Middle frontal gyrus (tissue), 1 donor: Measurements from ENCODE around the gene EZH2.

Experiments
- DNase-seq: peaks from one replicate; pipeline ENCODE4 v3.0.0-alpha.2; 2015; ENCODE audit warnings: low spot score; ENCODE audit errors: extremely low spot score

Gene EZH2

GRCh38 chr7:148901178-148901577, 17.1 kb upstream of the EZH2 start:
- no peak for DNase-seq

- no peak for DNase-seq
Measured at GRCh38 chr7:148898845-148899484, 14.9 kb upstream of the EZH2 start.

DNA sequence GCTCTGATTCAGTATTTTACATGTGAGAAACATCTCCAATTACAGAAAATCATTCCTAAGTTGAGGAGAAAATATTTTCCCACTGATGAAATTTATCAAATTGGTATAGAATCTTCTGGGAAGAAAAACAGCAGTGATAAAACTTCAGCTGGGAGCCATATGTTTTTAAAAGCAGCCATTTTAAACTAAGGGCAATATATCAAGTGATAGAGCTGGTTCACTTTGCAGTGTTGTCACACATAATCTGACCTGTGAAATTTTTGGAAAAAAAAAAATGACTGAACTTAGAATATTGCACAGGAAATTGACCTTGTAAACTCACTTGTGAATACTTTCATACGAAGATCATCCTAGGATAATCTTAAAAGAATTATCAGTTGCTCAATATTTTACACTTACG, 10.5 kb upstream of the EZH2 start:
- no peak for DNase-seq

DNA sequence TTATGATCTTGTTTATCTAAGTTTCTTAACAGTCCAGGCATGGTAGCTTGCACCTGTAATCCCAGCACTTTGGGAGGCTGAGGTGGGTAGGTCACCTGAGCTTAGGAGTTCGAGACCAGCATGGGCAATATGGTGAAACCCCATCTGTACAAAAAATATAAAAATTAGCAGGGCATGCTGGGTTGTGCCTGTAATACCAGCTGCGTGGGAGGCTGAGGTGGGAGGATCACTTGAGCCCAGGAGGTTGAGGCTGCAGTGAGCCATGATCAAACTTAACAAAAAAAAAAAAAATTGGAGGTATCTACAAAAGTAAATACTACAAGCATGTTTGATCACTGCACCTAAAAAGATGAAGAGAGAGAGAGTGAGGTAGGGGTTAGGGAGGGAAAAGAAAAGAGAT, 9.0 kb upstream of the EZH2 start:
- no peak for DNase-seq

DNA sequence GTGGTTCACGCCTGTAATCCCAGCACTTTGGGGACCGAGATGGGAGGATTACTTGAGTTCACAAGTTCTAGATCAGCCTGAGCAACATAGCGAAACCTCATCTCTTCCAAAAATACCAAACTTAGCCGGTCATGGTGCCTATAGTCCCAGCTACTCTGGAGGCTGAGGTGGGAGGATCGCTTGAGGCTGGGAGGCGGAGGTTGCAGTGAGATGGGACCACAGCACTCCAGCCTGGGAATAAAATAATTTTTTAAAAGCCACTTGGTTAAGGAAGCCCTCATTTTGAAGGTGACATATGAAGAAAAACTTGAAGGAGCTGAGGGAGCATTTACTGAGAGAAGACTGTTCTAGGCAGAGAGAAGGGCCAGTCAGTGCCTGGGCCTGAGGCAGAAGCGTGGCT, 4.2 kb upstream of the EZH2 start:
- DNase-seq: no peak

- DNase-seq: no peak
Measured at GRCh38 chr7:148886844-148887243, 2.8 kb upstream of the EZH2 start.

DNA sequence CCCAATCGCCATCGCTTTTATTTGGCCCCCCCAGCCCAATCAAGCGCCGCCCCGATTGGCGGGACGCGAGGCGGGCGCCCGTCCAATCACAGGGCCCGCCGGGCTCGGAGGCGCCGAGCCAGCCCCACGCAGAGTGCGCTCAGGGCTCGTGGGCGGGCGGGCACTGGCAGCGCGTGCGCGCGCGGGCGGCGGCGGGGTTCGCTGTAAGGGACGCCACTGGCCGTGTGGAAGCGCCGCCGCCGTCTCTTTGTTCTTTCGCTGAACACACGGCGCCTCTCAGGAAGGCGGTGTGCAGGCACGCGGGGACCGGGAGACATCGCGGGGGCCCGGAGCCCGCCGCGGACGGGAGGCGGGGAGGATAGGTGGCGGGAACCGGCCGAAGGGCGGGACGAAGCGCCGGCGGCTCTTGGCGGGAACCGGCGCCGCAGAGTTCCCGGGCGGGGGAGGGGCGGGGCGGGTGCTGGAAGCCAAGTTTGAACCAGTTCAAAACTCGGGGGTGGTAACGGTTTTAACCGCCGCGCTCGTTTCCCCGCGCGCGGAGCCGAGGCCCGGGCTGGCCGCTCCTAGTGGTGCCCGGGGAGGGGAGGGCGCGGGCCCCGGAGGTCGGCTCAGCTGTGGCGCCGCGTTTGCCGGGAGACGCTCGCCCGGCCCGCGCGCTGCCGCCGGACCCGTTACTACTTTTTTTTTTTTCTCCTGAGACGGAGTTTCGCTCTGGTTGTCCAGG, 370 bp upstream of the EZH2 start:
- DNase-seq: peak; percentile 91

DNA sequence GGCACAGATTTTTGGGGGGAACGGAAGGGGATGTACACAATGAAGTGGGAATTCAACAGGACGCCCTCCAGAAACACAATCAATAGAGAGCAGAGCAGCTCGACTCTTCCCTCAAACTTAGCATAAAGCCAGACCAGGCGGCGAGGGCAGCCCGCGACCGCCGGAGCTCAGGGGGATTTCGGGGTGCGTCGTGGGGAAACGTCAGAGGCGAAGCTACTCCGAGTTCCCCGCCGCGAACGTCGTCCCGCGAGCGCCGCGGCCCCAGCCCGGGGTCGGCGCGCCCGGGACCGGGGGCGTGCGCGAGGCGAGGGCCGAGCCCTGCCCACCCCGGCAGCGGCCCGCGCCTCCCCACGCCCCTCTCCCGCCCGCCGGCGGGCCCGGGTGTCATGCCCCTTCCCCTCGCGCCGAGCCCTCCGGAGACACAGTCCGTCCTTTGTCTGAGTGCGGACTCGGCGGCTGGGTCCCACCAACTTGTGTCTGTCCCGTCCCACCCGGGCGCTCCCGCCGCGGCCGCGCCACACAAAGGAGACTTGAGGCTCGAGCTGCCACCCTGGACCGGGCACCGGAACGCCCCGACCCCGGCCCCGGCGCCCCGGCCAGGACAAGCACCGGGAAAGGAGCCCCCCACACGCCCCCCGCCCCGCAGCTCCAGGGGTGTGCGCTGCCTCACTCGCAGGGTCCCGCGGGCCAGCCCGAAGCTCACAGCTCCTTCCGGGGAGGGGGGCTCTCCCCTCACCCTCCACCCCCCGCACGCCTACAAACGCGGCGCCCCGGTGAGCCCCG, 634 bp downstream of the EZH2 start:
- DNase-seq: no peak

GRCh38 chr7:148882841-148883265, 1.2 kb downstream of the EZH2 start:
- no peak for DNase-seq

GRCh38 chr7:148882192-148882591, 1.9 kb downstream of the EZH2 start:
- DNase-seq: no peak

- no peak for DNase-seq
Measured at GRCh38 chr7:148878317-148878716, 5.8 kb downstream of the EZH2 start.

DNA sequence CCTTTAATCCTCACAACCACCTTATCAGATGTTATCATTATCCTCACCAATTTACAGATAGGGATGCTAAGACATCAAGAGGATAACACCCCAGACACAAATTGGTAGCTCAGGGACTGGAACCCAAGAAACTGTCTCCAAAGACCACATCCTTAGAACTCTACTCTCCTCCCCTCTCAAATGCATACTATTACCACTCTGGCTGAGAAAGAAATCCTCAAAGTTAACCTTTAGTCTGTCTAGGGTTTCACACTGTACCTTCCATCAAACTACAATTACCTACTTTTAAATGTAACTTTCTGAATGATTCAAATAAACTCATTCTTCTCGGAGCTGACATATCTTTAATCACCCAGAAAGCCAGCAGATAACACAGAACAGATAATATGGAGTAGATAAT, 6.6 kb downstream of the EZH2 start:
- DNase-seq: no peak

- no peak for DNase-seq
Measured at GRCh38 chr7:148872188-148872587, 11.9 kb downstream of the EZH2 start.

GRCh38 chr7:148871551-148871950, 12.5 kb downstream of the EZH2 start:
- no peak for DNase-seq

GRCh38 chr7:148871030-148871429, 13.1 kb downstream of the EZH2 start:
- DNase-seq: no peak

DNA sequence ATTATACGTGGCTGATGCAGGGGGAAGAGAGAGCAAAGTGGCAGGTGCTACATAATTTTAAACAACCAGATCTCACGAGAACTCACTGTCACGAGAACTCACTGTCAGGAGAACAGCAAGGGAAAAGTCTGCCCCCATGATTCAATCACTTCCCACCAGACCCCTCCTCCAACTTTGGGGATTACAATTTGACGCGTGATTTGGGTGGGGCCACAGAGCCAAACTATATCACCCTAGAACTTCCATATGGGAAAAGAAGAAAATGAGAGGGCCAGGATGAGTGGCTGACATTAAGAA, 15.8 kb downstream of the EZH2 start:
- no peak for DNase-seq

DNA sequence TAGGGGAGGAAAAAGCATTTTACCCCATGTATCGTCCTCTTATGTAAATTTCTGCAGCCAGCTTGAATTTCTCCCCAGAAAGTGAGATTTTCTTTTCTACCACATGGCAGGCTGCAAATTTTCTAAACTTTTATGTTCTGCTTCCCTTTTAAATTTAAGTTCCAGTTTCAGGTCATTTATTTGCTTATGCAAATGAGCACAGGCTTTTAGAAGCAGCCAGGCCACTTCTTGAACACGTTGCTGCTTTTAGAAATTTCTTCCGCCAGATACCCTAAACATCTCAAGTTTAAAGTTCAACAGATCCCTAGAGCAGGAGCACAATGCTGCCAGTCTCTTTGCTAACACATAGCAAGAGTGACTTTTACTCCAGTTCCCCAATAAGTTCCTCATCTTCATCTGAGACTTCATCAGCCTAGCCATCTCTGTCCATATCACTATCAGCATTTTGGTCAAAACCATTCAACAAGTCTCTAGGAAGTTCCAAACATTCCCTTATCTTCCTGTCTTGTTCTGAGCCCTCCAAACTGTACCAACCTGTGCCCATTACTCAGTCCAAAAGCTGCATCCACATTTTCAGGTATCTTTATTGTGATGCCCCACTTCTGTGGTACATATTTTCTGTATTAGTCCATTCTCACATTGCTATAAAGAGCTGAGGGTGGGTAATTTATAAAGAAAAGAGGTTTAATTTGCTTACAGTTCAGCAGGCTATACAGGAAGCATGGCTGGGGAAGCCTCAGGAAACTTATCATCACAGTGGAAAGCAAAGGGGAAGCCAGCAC, 16.3 kb downstream of the EZH2 start:
- no peak for DNase-seq

DNA sequence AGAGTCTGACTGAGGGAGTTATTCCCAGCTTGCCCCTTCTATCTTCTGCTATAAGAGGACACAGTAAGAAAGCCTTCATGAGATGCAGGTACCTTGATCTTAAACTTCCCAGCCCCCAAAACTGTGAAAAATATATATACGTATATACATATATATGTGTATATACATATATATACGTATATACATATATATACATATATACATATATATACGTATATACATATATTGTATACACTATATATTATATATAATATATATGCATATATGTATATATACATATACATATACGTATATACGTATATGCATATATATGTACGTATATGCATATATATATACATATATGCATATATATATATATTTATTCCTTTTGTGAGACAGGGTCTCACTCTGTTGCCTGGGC, 17.7 kb downstream of the EZH2 start:
- DNase-seq: no peak

DNA sequence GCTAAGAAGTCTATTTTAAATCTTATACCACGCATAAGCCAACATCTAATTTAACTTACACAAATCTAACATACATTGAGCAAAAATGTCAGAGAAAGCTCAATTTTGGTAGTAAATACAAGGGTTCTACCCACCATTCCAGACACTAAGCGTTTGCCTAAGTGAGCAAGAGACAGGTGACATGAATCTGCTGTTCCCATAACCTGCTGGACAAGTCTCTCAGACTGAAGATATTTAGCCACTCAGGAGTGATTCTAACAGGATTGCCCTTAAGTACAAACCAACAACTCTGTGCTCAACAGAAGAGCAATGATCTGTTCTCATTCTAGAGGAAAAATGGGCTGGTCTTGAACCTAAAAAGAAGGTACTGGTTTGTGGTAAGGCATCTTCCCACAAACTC, 18.8 kb downstream of the EZH2 start:
- no peak for DNase-seq

DNA sequence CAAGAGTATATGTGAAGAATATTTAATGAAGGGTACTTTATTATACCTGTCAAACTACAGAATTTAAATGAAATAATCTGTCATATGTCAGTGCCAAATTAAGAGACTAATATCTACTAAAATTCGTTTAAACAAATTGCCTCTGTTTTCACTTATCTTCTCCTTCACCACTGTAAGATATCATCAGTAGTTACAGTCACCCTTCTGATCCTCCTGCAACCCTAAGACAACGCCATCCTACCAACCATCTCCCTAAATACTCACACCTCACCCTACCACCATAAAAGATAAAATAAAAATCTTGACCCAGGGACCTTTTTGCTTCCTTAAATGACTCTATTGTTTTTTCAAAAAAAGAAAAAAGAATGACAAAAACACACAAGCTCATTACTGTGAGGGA, 20.8 kb downstream of the EZH2 start:
- no peak for DNase-seq

DNA sequence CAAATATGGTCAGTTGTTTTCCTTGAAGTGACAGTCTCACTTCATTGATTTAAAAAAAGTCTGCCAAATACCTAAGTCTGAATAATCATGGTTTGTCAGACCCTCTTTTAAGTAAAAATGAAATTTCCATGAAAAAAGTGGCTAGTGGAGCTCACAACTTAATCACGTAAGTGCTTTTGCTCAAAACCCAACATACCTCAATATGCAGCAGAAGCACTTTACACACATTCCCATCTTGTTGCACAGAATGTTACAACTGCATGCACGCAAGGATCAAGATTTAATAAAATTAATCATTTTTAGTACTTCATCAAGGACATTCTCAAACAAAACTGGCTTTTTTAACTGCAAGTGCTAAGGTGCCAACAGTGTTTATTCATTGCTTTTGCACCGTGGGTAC, 21.6 kb downstream of the EZH2 start:
- DNase-seq: no peak

DNA sequence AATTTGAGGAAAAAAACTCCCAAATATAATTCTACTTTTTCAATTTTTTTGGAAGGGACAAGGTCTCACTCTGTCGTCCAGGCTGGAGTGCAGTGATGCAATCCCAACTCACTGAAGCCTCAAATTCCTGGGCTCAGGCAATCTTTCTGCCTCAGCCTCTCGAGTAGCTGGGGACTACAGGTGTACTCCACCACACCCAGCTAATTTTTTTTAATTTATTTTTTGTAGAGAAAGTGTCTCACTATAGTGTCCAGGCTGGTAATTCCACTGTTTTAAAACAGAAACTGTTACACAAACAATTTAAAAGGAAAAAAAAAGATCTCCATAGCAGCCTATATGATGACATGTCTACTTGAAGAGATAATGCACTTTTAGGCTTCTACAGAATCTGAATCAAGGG, 25.6 kb downstream of the EZH2 start:
- DNase-seq: no peak
